Gastroesophageal sphincter (tissue), 3 donors: ENCODE measurements around the gene PHOX2B.

Source experiments
- POLR2A ChIP-seq, 2 donors: fragments of 450-650 bp; IDR thresholded peaks; one replicate each; pipeline ENCODE4 v1.6.1; 2017; ENCODE audit warnings: antibody characterized with exemption in 2 of 2, mild to moderate bottlenecking in 2 of 2, moderate library complexity in 1 of 2
- TF ChIP-seq, protein P1 (sequence below), 4 experiments: fragments of 200-600 bp in 2 of 4; fragments of 450-650 bp in 2 of 4; sonication (generic) in 1 of 4; IDR thresholded peaks; one replicate each; pipeline ENCODE4 v1.5.1; 2017 to 2019; ENCODE audit warnings: antibody characterized with exemption in 4 of 4, mild to moderate bottlenecking in 2 of 4, moderate library complexity in 2 of 4

DNA sequence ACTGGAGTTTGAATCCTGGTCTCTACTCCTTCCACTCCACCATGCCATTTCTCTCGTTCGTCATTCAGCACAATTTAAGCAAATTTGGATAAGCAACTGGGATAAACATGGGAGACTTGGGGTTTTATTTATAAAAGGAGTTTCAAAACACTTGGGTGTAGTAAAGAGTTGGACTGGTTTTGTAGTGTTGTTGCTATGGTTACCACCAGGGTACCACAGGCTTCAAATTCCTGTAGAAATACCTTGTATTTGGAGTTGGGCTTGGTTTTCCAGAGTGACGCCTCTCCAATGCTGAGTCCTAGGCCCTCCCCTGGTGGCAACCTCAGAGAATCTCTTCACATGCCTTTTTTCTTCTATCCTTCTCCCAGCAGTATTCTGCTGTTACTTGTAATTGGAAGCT is 27.9 kb upstream of the PHOX2B start:
- TF ChIP-seq, protein P1, sequence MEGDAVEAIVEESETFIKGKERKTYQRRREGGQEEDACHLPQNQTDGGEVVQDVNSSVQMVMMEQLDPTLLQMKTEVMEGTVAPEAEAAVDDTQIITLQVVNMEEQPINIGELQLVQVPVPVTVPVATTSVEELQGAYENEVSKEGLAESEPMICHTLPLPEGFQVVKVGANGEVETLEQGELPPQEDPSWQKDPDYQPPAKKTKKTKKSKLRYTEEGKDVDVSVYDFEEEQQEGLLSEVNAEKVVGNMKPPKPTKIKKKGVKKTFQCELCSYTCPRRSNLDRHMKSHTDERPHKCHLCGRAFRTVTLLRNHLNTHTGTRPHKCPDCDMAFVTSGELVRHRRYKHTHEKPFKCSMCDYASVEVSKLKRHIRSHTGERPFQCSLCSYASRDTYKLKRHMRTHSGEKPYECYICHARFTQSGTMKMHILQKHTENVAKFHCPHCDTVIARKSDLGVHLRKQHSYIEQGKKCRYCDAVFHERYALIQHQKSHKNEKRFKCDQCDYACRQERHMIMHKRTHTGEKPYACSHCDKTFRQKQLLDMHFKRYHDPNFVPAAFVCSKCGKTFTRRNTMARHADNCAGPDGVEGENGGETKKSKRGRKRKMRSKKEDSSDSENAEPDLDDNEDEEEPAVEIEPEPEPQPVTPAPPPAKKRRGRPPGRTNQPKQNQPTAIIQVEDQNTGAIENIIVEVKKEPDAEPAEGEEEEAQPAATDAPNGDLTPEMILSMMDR (IDR thresholded peaks at IDR 0.05) = no peak
- TF ChIP-seq POLR2A (IDR thresholded peaks at IDR 0.05) = no peak
